Esophagus muscularis mucosa (tissue), 4 donors: ENCODE measurements around the gene SH3RF3. TPM values are rescaled to one million over a fixed set of nuclear protein-coding genes. Genes with fewer than 3 reads are reported as not detected.

Experiments
- DNase-seq: peaks from one replicate; pipeline ENCODE4 v3.0.0-alpha.2; 2017; ENCODE audit errors: extremely low spot score
- H3K27ac ChIP-seq, 4 donors: fragments of 200-600 bp; sonication (generic); replicated peaks in 1 of 4; 1 replicate in 3 of 4; 2 replicates in 1 of 4; pipeline ENCODE4 v1.5.1; 2016 to 2019; ENCODE audit warnings: mild to moderate bottlenecking in 1 of 4
- H3K27me3 ChIP-seq, 4 donors: fragments of 200-600 bp; sonication (generic); one replicate each; pipeline versions ENCODE4 v1.5.1 to v1.6.0; 2016 to 2019
- H3K36me3 ChIP-seq, 4 donors: fragments of 200-600 bp; sonication (generic); one replicate each; pipeline ENCODE4 v1.5.1; 2016 to 2019
- H3K4me1 ChIP-seq, 4 donors: fragments of 200-600 bp; sonication (generic); one replicate each; pipeline ENCODE4 v1.5.1; 2016 to 2019
- H3K4me3 ChIP-seq, 4 donors: fragments of 200-600 bp; sonication (generic); 1 replicate in 2 of 4; 2 replicates in 2 of 4; pipeline ENCODE4 v1.5.1; 2016 to 2019; ENCODE audit warnings: mild to moderate bottlenecking in 4 of 4, moderate library complexity in 1 of 4
- H3K9me3 ChIP-seq, 4 donors: fragments of 200-600 bp; sonication (generic); 1 replicate in 3 of 4; 2 replicates in 1 of 4; pipeline ENCODE4 v1.5.1; 2016 to 2019
- CTCF ChIP-seq, 3 experiments: fragments of 200-600 bp in 2 of 3; fragments of 450-650 bp in 1 of 3; sonication (generic) in 2 of 3; IDR thresholded peaks; one replicate each; pipeline ENCODE4 v1.5.1; 2017 to 2019; ENCODE audit warnings: antibody characterized with exemption in 3 of 3, mild to moderate bottlenecking in 2 of 3, moderate library complexity in 1 of 3
- EP300 ChIP-seq: sonication (generic); formaldehyde crosslinking; IDR thresholded peaks from one replicate; pipeline ENCODE4 v1.6.1; 2017; ENCODE audit warnings: antibody characterized with exemption
- POLR2A ChIP-seq: fragments of 450-650 bp; IDR thresholded peaks from one replicate; pipeline ENCODE4 v1.6.1; 2017; ENCODE audit warnings: antibody characterized with exemption, moderate library complexity, mild to moderate bottlenecking, low read depth
- POLR2AphosphoS5 ChIP-seq, 2 donors: sonication (generic); formaldehyde crosslinking; IDR thresholded peaks; one replicate each; pipeline ENCODE4 v1.6.1; 2017; ENCODE audit warnings: antibody characterized with exemption in 2 of 2
- WGBS: methylation state at CpG from one replicate; pipeline ENCODE4 v1.1.5; 2018; 5-methylcytosine and 5-hydroxymethylcytosine counted together
- intact Hi-C: fragments of 100-400 bp; cut with DNase I; formaldehyde crosslinking; loops from one replicate; pipeline ENCODE4 v1.15.1; 2023
- total RNA-seq, 4 donors: library from RNA; depleted of rRNA; stranded (reverse); fragments of >200 nt; gene quantifications; one replicate each; pipeline versions ENCODE4 v1.1.0 to v1.2.1, GENCODE V29; 2016

The SH3RF3 gene
- total RNA-seq, 4 donors from 2014 or later = 6.3 to 17.5 (median 11.3) TPM

GRCh38 chr2:109392816-109393661, 264.0 kb downstream of the SH3RF3 start:
- TF ChIP-seq EP300 = no peak
- no peak for TF ChIP-seq POLR2A
- no peak for TF ChIP-seq POLR2AphosphoS5 (IDR thresholded peaks at IDR 0.05)
- no peak for TF ChIP-seq CTCF (IDR thresholded peaks at IDR 0.05)
- Histone ChIP-seq H3K27ac (no peak overlapping the region), H3K4me3 (no peak overlapping the region), H3K4me1 (peaks cover 0 to 9% (median 0%) of the 10 kb centered on the region in 4 donors), H3K9me3 (no peaks in the 10 kb centered on the region), H3K36me3 (no peaks in the 10 kb centered on the region), H3K27me3 (no peaks in the 10 kb centered on the region)
- intact Hi-C loops = no loop called here
- DNase-seq = no peak
- WGBS = 94% methylated on average over 12 of the region's 15 CpGs

- 98% methylated on average over 7 of the region's 7 CpGs for WGBS
- Histone ChIP-seq H3K9me3 (no peaks in the 10 kb centered on the region), H3K27me3 (no peaks in the 10 kb centered on the region), H3K36me3 (peaks cover 0 to 3% (median 0%) of the 10 kb centered on the region in 4 donors), H3K4me1 (peaks cover 0 to 9% (median 0%) of the 10 kb centered on the region in 4 donors), H3K4me3 (no peak overlapping the region), H3K27ac (no peak overlapping the region)
- intact Hi-C loops = no loop called here
- no peak for DNase-seq
- TF ChIP-seq POLR2AphosphoS5 (IDR thresholded peaks at IDR 0.05) (no peak), CTCF (IDR thresholded peaks at IDR 0.05) (no peak), POLR2A (no peak), EP300 (no peak)
Observed at GRCh38 chr2:109393662-109393972, 264.6 kb downstream of the SH3RF3 start.

- no peak overlapping the region for H3K27ac ChIP-seq
- no peak overlapping the region for H3K4me3 ChIP-seq
- H3K27me3 ChIP-seq = no peaks in the 10 kb centered on the region
- TF ChIP-seq EP300 = no peak
- no peak for TF ChIP-seq POLR2A
- no peak for TF ChIP-seq CTCF (IDR thresholded peaks at IDR 0.05)
- no peak for TF ChIP-seq POLR2AphosphoS5 (IDR thresholded peaks at IDR 0.05)
- H3K9me3 ChIP-seq = no peaks in the 10 kb centered on the region
- H3K4me1 ChIP-seq = peaks cover 0 to 9% (median 0%) of the 10 kb centered on the region in 4 donors
- WGBS = 92% methylated on average over 11 of the region's 15 CpGs
- peaks cover 0 to 15% (median 4%) of the 10 kb centered on the region in 4 donors for H3K36me3 ChIP-seq
- intact Hi-C loops = no loop called here
- no peak for DNase-seq
Observed at GRCh38 chr2:109395494-109396201, 266.6 kb downstream of the SH3RF3 start.

- Histone ChIP-seq H3K36me3 (peaks cover 0 to 15% (median 4%) of the 10 kb centered on the region in 4 donors), H3K27me3 (no peaks in the 10 kb centered on the region), H3K4me3 (no peak overlapping the region), H3K9me3 (no peaks in the 10 kb centered on the region), H3K4me1 (peaks cover 0 to 9% (median 0%) of the 10 kb centered on the region in 4 donors), H3K27ac (no peak overlapping the region)
- WGBS = 69% methylated on average over 15 of the region's 15 CpGs
- DNase-seq = no peak
- intact Hi-C loops = no loop called here
- no peak for TF ChIP-seq POLR2AphosphoS5 (IDR thresholded peaks at IDR 0.05)
- no peak for TF ChIP-seq CTCF (IDR thresholded peaks at IDR 0.05)
- no peak for TF ChIP-seq EP300
- TF ChIP-seq POLR2A = no peak
Observed at GRCh38 chr2:109396202-109397180, 267.5 kb downstream of the SH3RF3 start.
